K562 (cell line): Measurements from ENCODE around the gene PYGO2. TPM values are rescaled to one million over a fixed set of nuclear protein-coding genes. Genes with fewer than 3 reads are reported as not detected.

Experiments used
- ATAC-seq: fragments of 200-7000 bp; cut with Tn5 transposase; 3 replicates; pipeline ENCODE4 v1.9.1; 2020; ENCODE audit warnings: moderate library complexity
- BruUV-seq: library from RNA; stranded (reverse); fragments of 400-500 nt; replicated peaks from 2 replicates; lab custom pipeline; 2021; lab: Mats Ljungman, UMichigan
- CTCF ChIA-PET: fragments of 300-600 bp; formaldehyde crosslinking; extraction: SDS; loops from one replicate; lab custom pipeline; 2021; ENCODE audit warnings: low intra/inter-chr PET ratio; lab: Yijun Ruan, JAX
- POLR2A ChIA-PET: fragments of 300-600, 350-650 bp; sonication (Branson Sonifier 250); formaldehyde crosslinking; extraction: SDS; loops from one replicate; lab custom pipeline; 2021; ENCODE audit warnings: antibody characterized with exemption, inconsistent platforms; lab: Yijun Ruan, JAX
- DNase-seq, 4 experiments: peaks; one replicate each; pipeline versions ENCODE4 v3.0.0 to v3.0.0-alpha.2; 2011 to 2018; ENCODE audit warnings: low spot score in 3 of 4, mixed read lengths in 3 of 4; ENCODE audit errors: extremely low read depth in 1 of 4
- FAIRE-seq: peaks from 2 replicates; lab custom pipeline; 2011; peaks lifted over from hg19 to GRCh38; lab: Jason Lieb, UNC
- H2AFZ ChIP-seq: 2 replicates; pipeline ENCODE4 v1.6.0; 2011; ENCODE audit warnings: low read depth, low read length, control low read depth, inconsistent platforms
- H3K27ac ChIP-seq: fragments of 200-600 bp; 3 replicates; pipeline ENCODE4 v1.8.0; 2011; ENCODE audit warnings: low read depth, mild to moderate bottlenecking, control low read depth, inconsistent platforms, low read length, moderate library complexity, mixed read lengths; ENCODE audit errors: extremely low read depth
- H3K27me3 ChIP-seq, 2 experiments: fragments of 300-600 bp in 1 of 2; 2 replicates in 1 of 2; 3 replicates in 1 of 2; pipeline versions ENCODE4 v1.6.0 to v1.8.0; 2011; ENCODE audit warnings: inconsistent platforms in 2 of 2, low read length in 2 of 2, mild to moderate bottlenecking in 1 of 2, mixed read lengths in 1 of 2, moderate library complexity in 1 of 2; ENCODE audit not compliant: control insufficient read depth in 2 of 2, insufficient read depth in 2 of 2
- H3K36me3 ChIP-seq: fragments of 300-600 bp; 3 replicates; pipeline ENCODE4 v1.8.0; 2011; ENCODE audit warnings: mild to moderate bottlenecking, low read length, inconsistent platforms; ENCODE audit not compliant: control insufficient read depth, insufficient read depth
- H3K4me1 ChIP-seq, 2 experiments: fragments of 200-600 bp in 1 of 2; replicated peaks in 1 of 2; 2 replicates in 1 of 2; 3 replicates in 1 of 2; pipeline versions ENCODE4 v1.5.1 to v1.8.0; 2011; ENCODE audit warnings: inconsistent platforms in 2 of 2, low read length in 2 of 2, mild to moderate bottlenecking in 1 of 2, mixed read lengths in 1 of 2, moderate library complexity in 1 of 2; ENCODE audit not compliant: control insufficient read depth in 2 of 2, insufficient read depth in 2 of 2
- H3K4me2 ChIP-seq: 2 replicates; pipeline ENCODE4 v1.6.1; 2011; ENCODE audit warnings: low read length, control low read depth, inconsistent platforms, mixed read lengths; ENCODE audit not compliant: insufficient read depth
- H3K4me3 ChIP-seq: fragments of 200-600 bp; sonication (generic), shearing (Covaris generic); 2 replicates; pipeline ENCODE4 v1.5.1; 2016; ENCODE audit warnings: control low read depth, inconsistent platforms
- H3K79me2 ChIP-seq: fragments of 200-600 bp; 3 replicates; pipeline ENCODE4 v1.8.0; 2011; ENCODE audit warnings: low read length, inconsistent platforms; ENCODE audit not compliant: control insufficient read depth, insufficient read depth
- H3K9ac ChIP-seq, 2 experiments: 2 replicates each; pipeline versions ENCODE4 v1.6.0 to v1.6.1; 2011; ENCODE audit warnings: low read depth in 2 of 2, low read length in 2 of 2, control low read depth in 1 of 2, inconsistent platforms in 1 of 2, mild to moderate bottlenecking in 1 of 2, mixed read lengths in 1 of 2; ENCODE audit not compliant: insufficient read depth in 1 of 2
- H3K9me1 ChIP-seq: one replicate; pipeline ENCODE4 v1.6.0; 2011; ENCODE audit warnings: inconsistent platforms, mild to moderate bottlenecking, low read length, moderate library complexity; ENCODE audit not compliant: control insufficient read depth, insufficient read depth
- H3K9me3 ChIP-seq: replicated peaks from 2 replicates; pipeline ENCODE4 v1.5.1; 2011; ENCODE audit warnings: low read depth, low read length, inconsistent platforms; ENCODE audit not compliant: control insufficient read depth, insufficient read depth
- H4K20me1 ChIP-seq: replicated peaks from 2 replicates; pipeline ENCODE4 v1.6.1; 2011; ENCODE audit warnings: low read length, inconsistent platforms, mixed read lengths; ENCODE audit not compliant: control insufficient read depth, insufficient read depth
- DIDO1 ChIP-seq: fragments of 450-650 bp; IDR thresholded peaks from 2 replicates; pipeline ENCODE4 v1.6.1; 2016; ENCODE audit warnings: low read depth, missing biosample characterization, missing genetic modification characterization
- E2F5 ChIP-seq: sonication (generic); formaldehyde crosslinking; IDR thresholded peaks from 2 replicates; pipeline ENCODE4 v1.8.0; 2022; ENCODE audit warnings: mild to moderate bottlenecking, missing genetic modification reagents
- HMG20B ChIP-seq: fragments of 250-450 bp; sonication (Bioruptor Pico); IDR thresholded peaks from 2 replicates; pipeline ENCODE4 v1.5.0; 2021; ENCODE audit warnings: mild to moderate bottlenecking
- MAZ ChIP-seq, 2 experiments: fragments of 450-650 bp in 1 of 2; sonication (generic) in 1 of 2; formaldehyde crosslinking; IDR thresholded peaks in 1 of 2; conservative IDR thresholded peaks in 1 of 2; 2 replicates each; pipeline versions ENCODE4 v1.4.0 to v1.5.0; 2020; ENCODE audit warnings: mild to moderate bottlenecking in 1 of 2, missing genetic modification reagents in 1 of 2
- MED1 ChIP-seq: sonication (generic); formaldehyde crosslinking; IDR thresholded peaks from 2 replicates; pipeline ENCODE4 v1.8.1; 2023; ENCODE audit warnings: missing genetic modification reagents, borderline replicate concordance
- MEIS2 ChIP-seq: fragments of 450-650 bp; IDR thresholded peaks from 2 replicates; pipeline ENCODE4 v1.6.1; 2014; ENCODE audit warnings: mild to moderate bottlenecking; ENCODE audit not compliant: partially characterized antibody
- POLR2G ChIP-seq: fragments of 200-400 bp; formaldehyde crosslinking; IDR thresholded peaks from 2 replicates; pipeline ENCODE4 v1.6.1; 2017; ENCODE audit warnings: low read depth, mild to moderate bottlenecking, antibody characterized with exemption, low read length, moderate library complexity
- RFX7 ChIP-seq: fragments of 250-450 bp; sonication (Bioruptor Pico); IDR thresholded peaks from 2 replicates; pipeline ENCODE4 v1.5.1; 2021; ENCODE audit warnings: mild to moderate bottlenecking
- SUPT5H ChIP-seq: fragments of 450-650 bp; IDR thresholded peaks from 2 replicates; pipeline ENCODE4 v1.6.1; 2016
- TFE3 ChIP-seq: fragments of 450-650 bp; formaldehyde crosslinking; IDR thresholded peaks from 2 replicates; pipeline ENCODE4 v1.4.0; 2020; ENCODE audit warnings: mild to moderate bottlenecking, mixed read lengths
- TRIM28 ChIP-seq: fragments of 450-650 bp; IDR thresholded peaks from 2 replicates; pipeline ENCODE4 v1.6.1; 2017
- TSC22D4 ChIP-seq: fragments of 450-650 bp; IDR thresholded peaks from 2 replicates; pipeline ENCODE4 v1.6.1; 2016; ENCODE audit warnings: missing genetic modification characterization, missing biosample characterization, control low read depth
- ZNF830 ChIP-seq: fragments of 250-450 bp; sonication (Bioruptor Pico); IDR thresholded peaks from 2 replicates; pipeline ENCODE4 v1.5.0; 2021; ENCODE audit warnings: mild to moderate bottlenecking
- WGBS: fragments of 100-300 bp; shearing (Covaris generic); methylation state at CpG from one replicate; pipeline ENCODE4 v1.1.6; 2016; ENCODE audit warnings: low coverage, mixed read lengths; ENCODE audit not compliant: insufficient coverage; ENCODE audit errors: missing lambda C conversion rate; 5-methylcytosine and 5-hydroxymethylcytosine counted together
- in situ Hi-C: fragments of 300-500 bp; cut with MboI; formaldehyde crosslinking; loops from 4 replicates; pipeline ENCODE4 v1.15.0; 2018; ENCODE audit warnings: inconsistent platforms, mixed read lengths
- intact Hi-C: fragments of 100-400 bp; cut with micrococcal nuclease; formaldehyde crosslinking; loops from 2 replicates; pipeline ENCODE4 v1.14.2; 2022
- polyA plus RNA-seq, 8 experiments: library from polyadenylated mRNA; depleted of rRNA in 4 of 8; stranded (reverse) in 5 of 8; unstranded in 3 of 8; fragments of >200 nt; fragmentation: Nextera tagmentation in 2 of 8; fragmentation: Illumina TruSeq in 1 of 8; extraction: Ambion mirVana in 2 of 8; extraction: Trizol in 1 of 8; gene quantifications; 2 replicates each; pipeline versions ENCODE4 v1.2.1 to v1.2.3, GENCODE V29; 2011 to 2014; ENCODE audit warnings: inconsistent platforms in 1 of 8, missing spikeins in 1 of 8
- total RNA-seq, 7 experiments: library from RNA; depleted of rRNA in 6 of 7; stranded (reverse); fragments of >200 nt in 6 of 7; fragmentation: Illumina TruSeq in 2 of 7; extraction: Trizol in 2 of 7; gene quantifications; 2 replicates each; pipeline versions ENCODE4 v1.2.1 to v1.2.3, GENCODE V29; 2011 to 2021; ENCODE audit warnings: low replicate concordance in 1 of 7

Gene PYGO2
- total and polyA plus RNA-seq, 9 of the 15 experiments (the other 6 are each of a cell fraction or from before 2014, with no cell fraction given) = 8.3 to 36.2 (median 18.2) TPM

GRCh38 chr1:155007251-155007828 is 45.8 kb upstream of the PYGO2 start:
- TF ChIP-seq POLR2G (0 out of 2 replicates have a peak, but pooled peaks have one; percentile 38), MED1 (CRISPR knock-in tag) (no peak)
- H3K9me1 ChIP-seq = no peaks in the 10 kb centered on the region
- in situ Hi-C loops = no loop called here
- H3K4me2 ChIP-seq = no peak overlapping the region
- no TSS peak for BruUV-seq
- 87% methylated on average over 5 of the region's 6 CpGs for WGBS
- H3K27me3 ChIP-seq = no peaks in the 10 kb centered on the region
- H2AFZ ChIP-seq = no peak overlapping the region
- intact Hi-C loops = no loop called here
- no peaks in the 10 kb centered on the region for H3K9me3 ChIP-seq
- DNase-seq (no peak), FAIRE-seq (no peak), ATAC-seq (no peak)
- H3K79me2 ChIP-seq = peaks cover 97% of the 10 kb centered on the region
- no peak overlapping the region; the same call in 2 of the 3 replicates for H3K27ac ChIP-seq
- H3K4me3 ChIP-seq = no peak overlapping the region
- peaks cover 78 to 84% of the 10 kb centered on the region in 2 experiments for H3K4me1 ChIP-seq
- CTCF ChIA-PET = interaction anchor here (0.6 kb wide), 1 partner anchor 70 kb away, joined by 4 read pairs; no protein-coding TSS in a partner anchor
- H4K20me1 ChIP-seq = peaks cover 3% of the 10 kb centered on the region
- peak overlapping the region in 1 of 2 experiments; percentile 83; a peak in 2 of 4 replicates for H3K9ac ChIP-seq
- H3K36me3 ChIP-seq = peaks cover 66% of the 10 kb centered on the region; the same call in 2 of the 3 replicates
- POLR2A ChIA-PET = interaction anchor here (0.6 to 1.7 kb wide), 9 partner anchors 10 to 749 kb away, joined by 3 to 12 read pairs (median 3); partner anchors contain the start of genes ADAM15 and DPM3

DNA sequence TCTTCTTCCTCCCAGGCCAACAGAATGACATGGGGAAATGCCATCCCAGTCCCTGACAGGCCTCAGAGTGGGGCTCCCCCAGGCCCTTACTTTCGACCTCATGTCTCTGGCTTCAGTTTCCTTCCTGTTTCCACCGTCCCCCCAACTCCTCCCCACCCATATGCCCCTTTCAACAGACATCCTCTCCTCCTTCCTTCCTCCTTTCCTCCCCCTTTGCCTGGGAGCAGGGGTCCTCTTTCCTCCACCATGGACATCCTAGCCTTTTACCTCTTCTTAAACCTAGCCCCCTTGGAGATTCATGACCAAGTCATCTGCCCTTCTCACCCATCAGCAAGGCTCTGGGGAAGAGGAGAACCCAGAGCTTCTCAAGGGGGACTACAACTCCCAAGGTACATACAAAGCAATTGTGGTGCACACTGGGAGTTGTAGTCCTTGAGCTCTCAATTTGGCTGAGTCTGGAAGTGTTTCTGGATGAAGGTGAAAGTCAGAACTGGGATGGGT is 45.1 kb upstream of the PYGO2 start:
- Histone ChIP-seq H4K20me1 (peaks cover 3% of the 10 kb centered on the region), H3K27me3 (no peaks in the 10 kb centered on the region), H3K4me3 (no peak overlapping the region), H3K4me1 (peaks cover 71 to 79% of the 10 kb centered on the region in 2 experiments), H3K9ac (no peak overlapping the region; a peak in 1 of 4 replicates), H3K79me2 (peaks cover 90% of the 10 kb centered on the region), H3K9me3 (no peaks in the 10 kb centered on the region), H3K4me2 (no peak overlapping the region), H3K9me1 (no peaks in the 10 kb centered on the region), H2AFZ (no peak overlapping the region), H3K36me3 (peaks cover 60% of the 10 kb centered on the region; the same call in 2 of the 3 replicates), H3K27ac (peak overlapping the region; percentile 33; the same call in 2 of the 3 replicates)
- ChIA-PET POLR2A (interaction anchor here (0.6 to 1.0 kb wide), 7 partner anchors 11 to 748 kb away, joined by 3 to 4 read pairs (median 3); partner anchors contain the start of gene DPM3), CTCF (no interaction called here)
- WGBS = 55% methylated on average over 2 of the region's 2 CpGs
- no peak for ATAC-seq
- FAIRE-seq = peak; percentile 94
- intact Hi-C loops (no loop called here), in situ Hi-C loops (no loop called here)
- no TSS peak for BruUV-seq
- no peak for DNase-seq
- TF ChIP-seq RFX7 (CRISPR knock-in tag) (no peak), E2F5 (CRISPR knock-in tag) (no peak), DIDO1 (no peak), ZNF830 (CRISPR knock-in tag) (no peak), TSC22D4 (tag) (no peak), TFE3 (CRISPR knock-in tag) (no peak), MEIS2 (peak; percentile 42), SUPT5H (0 out of 2 replicates have a peak, but pooled peaks have one; percentile 30), TRIM28 (no peak), MAZ (CRISPR knock-in tag; conservative IDR thresholded peaks at IDR 0.05 in 1 of 2, IDR thresholded peaks at IDR 0.05 in 1 of 2) (no peak), HMG20B (CRISPR knock-in tag) (no peak)
